ENCODE measurements around the gene LAMA2. TPM values are rescaled to one million over a fixed set of nuclear protein-coding genes. Genes with fewer than 3 reads are reported as not detected.
"Not testable (repeated sequence)": the region's sequence is repeated elsewhere in the genome, so short reads cannot be mapped to it uniquely, and the experiment has no call there.

The LAMA2 gene
- total and polyA plus RNA-seq, 5 donors, result 28.7 to 176 (median 134) TPM

DNA sequence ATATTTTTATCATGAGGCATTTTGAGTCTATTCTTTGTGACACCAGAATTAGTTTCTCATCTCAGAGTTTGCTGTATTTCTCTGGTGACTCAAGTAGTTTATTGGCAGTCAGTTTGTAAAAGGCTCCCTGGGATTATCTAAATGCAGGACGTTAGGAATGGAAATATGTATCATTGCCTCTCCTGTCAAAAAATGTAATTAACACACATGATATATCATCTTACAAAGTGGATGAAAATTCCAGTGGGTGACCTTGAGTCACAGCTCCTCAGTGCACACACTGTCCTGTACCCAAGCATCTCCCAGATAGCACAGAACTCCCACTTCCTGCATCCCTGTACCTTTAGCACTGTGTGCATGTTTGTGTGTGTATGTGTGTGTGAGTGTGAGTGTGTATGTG is 258.6 kb downstream of the LAMA2 start:
- intact Hi-C loops (cut with DNase I), result no loop called here
- WGBS, result 14% methylated on average over 1 of the region's 1 CpG
- peak overlapping the region; percentile 56 for H3K27ac ChIP-seq (ENCODE audit: low read length)
- H3K9me3 ChIP-seq (ENCODE audit: control insufficient read depth, low read length), result no peaks in the 10 kb centered on the region
- H3K4me3 ChIP-seq (ENCODE audit: low read length), result no peak overlapping the region
- H3K27me3 ChIP-seq (ENCODE audit: control insufficient read depth, insufficient read depth), result no peaks in the 10 kb centered on the region
- ATAC-seq (peak; percentile 49 to 56), DNase-seq (no peak)
- peaks cover 8% of the 10 kb centered on the region for H3K4me1 ChIP-seq (ENCODE audit: control insufficient read depth, insufficient read depth, low read length)

DNA sequence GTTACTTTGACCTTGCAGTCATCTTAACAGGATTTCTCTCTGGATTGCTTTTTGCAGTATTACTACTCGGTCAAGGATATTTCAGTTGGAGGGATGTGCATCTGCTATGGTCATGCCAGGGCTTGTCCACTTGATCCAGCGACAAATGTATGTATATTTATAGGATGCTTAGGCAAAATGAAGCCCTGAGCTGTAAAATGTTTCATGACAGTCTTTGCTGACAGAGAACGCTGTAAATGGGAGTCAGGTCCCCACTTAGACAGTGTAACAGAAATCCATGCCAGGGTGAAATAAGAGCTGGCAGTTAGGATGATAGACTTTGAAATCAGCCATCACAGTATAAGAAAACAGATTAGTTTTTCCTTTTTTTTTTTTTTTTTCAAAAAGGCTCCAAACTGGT is 264.0 kb downstream of the LAMA2 start:
- WGBS, result 69% methylated on average over 3 of the region's 3 CpGs
- H3K4me3 ChIP-seq (ENCODE audit: low read length), result no peak overlapping the region

DNA sequence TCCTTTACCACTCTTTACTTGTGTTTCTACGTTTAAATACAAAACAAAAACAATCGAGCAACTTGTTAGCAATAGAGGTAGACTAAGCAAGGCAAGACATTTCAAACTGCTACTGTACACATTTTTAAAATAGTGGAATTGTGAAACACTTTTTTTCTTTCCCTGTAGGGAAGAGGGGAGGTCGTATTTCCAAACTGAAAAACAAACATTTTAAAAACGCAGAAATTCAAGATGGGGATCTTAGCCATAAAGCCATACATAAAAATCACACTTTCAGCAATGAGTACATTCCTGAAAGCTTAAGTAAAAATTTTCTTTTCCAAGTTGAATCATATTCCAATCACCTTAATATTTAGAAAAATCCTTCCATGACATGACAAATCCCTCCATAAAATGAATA is 267.6 kb downstream of the LAMA2 start:
- H3K4me3 ChIP-seq (ENCODE audit: low read length), result no peak overlapping the region
- intact Hi-C loops (cut with DNase I), result no loop called here
- no peaks in the 10 kb centered on the region for H3K27me3 ChIP-seq (ENCODE audit: control insufficient read depth, insufficient read depth)
- H3K27ac ChIP-seq (ENCODE audit: low read length), result no peak overlapping the region
- H3K4me1 ChIP-seq (ENCODE audit: control insufficient read depth, insufficient read depth, low read length), result peaks cover 1% of the 10 kb centered on the region
- no peak for DNase-seq
- no peak for ATAC-seq
- no peaks in the 10 kb centered on the region for H3K9me3 ChIP-seq (ENCODE audit: control insufficient read depth, low read length)
- 80% methylated on average over 4 of the region's 4 CpGs for WGBS

More for the DNA sequence above, 264.0 kb downstream of the LAMA2 start:
- H3K27ac ChIP-seq (ENCODE audit: low read length), result peak overlapping the region; percentile 45
- ATAC-seq (no peak), DNase-seq (no peak)
- peaks cover 4% of the 10 kb centered on the region for H3K4me1 ChIP-seq (ENCODE audit: control insufficient read depth, insufficient read depth, low read length)
- intact Hi-C loops (cut with DNase I), result no loop called here
- no peaks in the 10 kb centered on the region for H3K9me3 ChIP-seq (ENCODE audit: control insufficient read depth, low read length)
- no peaks in the 10 kb centered on the region for H3K27me3 ChIP-seq (ENCODE audit: control insufficient read depth, insufficient read depth)

DNA sequence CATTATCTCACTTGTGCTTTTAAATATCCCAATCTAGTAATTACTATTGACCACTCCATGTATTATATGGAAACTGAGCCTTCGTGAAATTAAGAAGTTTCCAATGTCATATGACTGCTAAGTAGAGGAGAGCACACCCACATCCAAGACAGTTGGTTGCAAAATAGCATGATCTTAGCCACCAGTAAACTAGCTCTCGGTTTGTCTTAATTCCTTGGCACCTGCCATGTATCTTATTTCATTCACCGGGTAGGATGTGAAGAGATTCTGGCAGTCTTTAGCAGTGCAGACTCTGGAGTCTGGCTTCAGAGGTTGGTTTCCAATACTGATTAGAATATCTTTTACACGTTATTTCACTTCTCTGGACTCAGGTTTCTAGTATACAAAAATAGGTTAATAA is 270.3 kb downstream of the LAMA2 start:
- ATAC-seq, result no peak
- Histone ChIP-seq H3K9me3 (ENCODE audit: control insufficient read depth, low read length) (no peaks in the 10 kb centered on the region), H3K4me3 (ENCODE audit: low read length) (no peak overlapping the region), H3K27ac (ENCODE audit: low read length) (no peak overlapping the region), H3K4me1 (ENCODE audit: control insufficient read depth, insufficient read depth, low read length) (no peaks in the 10 kb centered on the region), H3K27me3 (ENCODE audit: control insufficient read depth, insufficient read depth) (no peaks in the 10 kb centered on the region)
- intact Hi-C loops (cut with DNase I), result no loop called here
- DNase-seq, result no peak
- WGBS, result 64% methylated on average over 4 of the region's 4 CpGs

DNA sequence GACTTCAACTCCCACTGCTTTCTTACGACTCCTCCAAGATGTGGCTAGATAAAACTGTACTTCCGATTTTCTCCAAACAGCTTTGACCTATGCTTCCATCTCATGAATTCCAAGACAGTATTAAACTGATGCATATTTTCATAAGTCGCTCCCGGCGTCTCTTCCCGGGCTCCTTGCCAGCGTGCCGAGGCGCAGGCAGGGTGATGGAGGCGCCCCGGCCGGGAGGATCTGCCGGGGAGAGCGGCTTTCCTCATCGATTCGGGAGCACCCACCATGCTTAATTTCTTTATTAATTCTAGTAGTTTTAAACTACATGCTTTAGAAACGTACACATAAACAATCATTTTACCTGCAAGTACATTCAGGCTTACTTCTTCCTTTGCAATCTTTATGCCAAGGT is 276.3 kb downstream of the LAMA2 start:
- H3K4me3 ChIP-seq (ENCODE audit: low read length); H3K9me3 ChIP-seq (ENCODE audit: control insufficient read depth, low read length); H3K27me3 ChIP-seq (ENCODE audit: control insufficient read depth, insufficient read depth); ATAC-seq; intact Hi-C loops (cut with DNase I); H3K27ac ChIP-seq (ENCODE audit: low read length); H3K4me1 ChIP-seq (ENCODE audit: control insufficient read depth, insufficient read depth, low read length): not testable (repeated sequence)
- 91% methylated on average over 17 of the region's 17 CpGs for WGBS
- peak in 1 of 3 donors; percentile 44 for DNase-seq

DNA sequence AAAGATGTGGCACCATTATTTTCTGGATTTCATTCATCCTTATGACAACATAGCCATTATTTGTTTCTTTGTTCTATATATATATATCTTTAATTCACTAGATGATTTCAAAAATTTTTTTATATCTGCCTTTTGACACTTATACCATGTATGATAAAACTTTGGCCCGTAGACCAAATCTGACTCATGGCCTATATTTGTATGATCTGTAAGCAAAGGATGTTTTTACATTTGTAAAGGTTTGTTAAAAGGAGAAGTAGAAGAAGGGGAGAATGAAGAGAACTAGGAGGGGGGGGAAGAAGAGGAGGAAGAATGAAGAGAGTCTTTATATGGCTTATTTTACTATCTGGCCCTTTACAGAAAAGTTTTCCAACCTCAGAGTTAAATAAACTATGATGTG is 279.7 kb downstream of the LAMA2 start:
- DNase-seq (no peak), ATAC-seq (no peak)
- Histone ChIP-seq H3K4me1 (ENCODE audit: control insufficient read depth, insufficient read depth, low read length) (no peaks in the 10 kb centered on the region), H3K27ac (ENCODE audit: low read length) (no peak overlapping the region), H3K9me3 (ENCODE audit: control insufficient read depth, low read length) (no peaks in the 10 kb centered on the region), H3K27me3 (ENCODE audit: control insufficient read depth, insufficient read depth) (no peaks in the 10 kb centered on the region), H3K4me3 (ENCODE audit: low read length) (no peak overlapping the region)
- intact Hi-C loops (cut with DNase I), result no loop called here
- 62% methylated on average over 1 of the region's 1 CpG for WGBS

DNA sequence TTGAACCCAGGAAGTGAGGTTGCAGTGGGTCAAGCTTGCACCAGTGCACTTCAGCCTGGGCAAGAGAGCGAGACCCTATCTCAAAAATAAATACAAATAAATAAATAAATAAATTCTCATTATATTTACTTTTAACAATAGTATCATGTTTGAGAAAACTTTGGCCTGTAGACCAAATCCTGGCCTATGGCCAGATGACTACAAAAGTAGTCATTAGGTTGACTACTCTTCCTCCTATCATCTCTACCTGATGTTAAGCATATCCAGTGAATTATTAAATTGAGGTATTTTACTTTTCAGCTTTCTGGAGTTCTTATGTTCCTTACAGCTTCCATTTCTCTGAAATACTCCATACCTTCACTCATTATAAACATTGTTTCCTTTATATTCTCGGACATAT is 280.6 kb downstream of the LAMA2 start:
- Histone ChIP-seq H3K4me3 (ENCODE audit: low read length) (no peak overlapping the region), H3K27me3 (ENCODE audit: control insufficient read depth, insufficient read depth) (no peaks in the 10 kb centered on the region), H3K9me3 (ENCODE audit: control insufficient read depth, low read length) (no peaks in the 10 kb centered on the region), H3K27ac (ENCODE audit: low read length) (no peak overlapping the region), H3K4me1 (ENCODE audit: control insufficient read depth, insufficient read depth, low read length) (no peaks in the 10 kb centered on the region)
- DNase-seq, result no peak
- ATAC-seq, result no peak
- intact Hi-C loops (cut with DNase I), result no loop called here
- 94% methylated on average over 2 of the region's 2 CpGs for WGBS

DNA sequence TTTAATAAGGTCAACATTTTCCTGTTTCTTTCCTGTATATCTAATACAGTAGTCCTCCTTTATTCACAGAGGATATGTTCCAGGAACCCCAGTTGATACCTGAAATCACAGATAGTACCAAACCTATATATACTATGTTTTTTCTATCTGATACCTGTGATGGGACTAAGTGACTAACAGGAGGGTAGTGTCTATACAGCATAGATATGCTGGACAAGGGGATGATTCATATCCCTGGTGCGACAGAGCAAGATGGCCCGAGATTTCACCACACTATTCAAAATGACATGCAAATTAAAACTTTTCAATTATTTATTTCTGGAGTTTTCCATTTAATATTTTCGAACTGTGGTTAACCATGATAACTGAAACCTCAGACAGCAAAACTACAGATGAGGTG is 281.1 kb downstream of the LAMA2 start:
- DNase-seq (no peak), ATAC-seq (no peak)
- Histone ChIP-seq H3K4me3 (ENCODE audit: low read length) (no peak overlapping the region), H3K27me3 (ENCODE audit: control insufficient read depth, insufficient read depth) (no peaks in the 10 kb centered on the region), H3K4me1 (ENCODE audit: control insufficient read depth, insufficient read depth, low read length) (no peaks in the 10 kb centered on the region), H3K9me3 (ENCODE audit: control insufficient read depth, low read length) (no peaks in the 10 kb centered on the region), H3K27ac (ENCODE audit: low read length) (no peak overlapping the region)
- WGBS, result over 99% methylated on average over 3 of the region's 3 CpGs
- intact Hi-C loops (cut with DNase I), result no loop called here

DNA sequence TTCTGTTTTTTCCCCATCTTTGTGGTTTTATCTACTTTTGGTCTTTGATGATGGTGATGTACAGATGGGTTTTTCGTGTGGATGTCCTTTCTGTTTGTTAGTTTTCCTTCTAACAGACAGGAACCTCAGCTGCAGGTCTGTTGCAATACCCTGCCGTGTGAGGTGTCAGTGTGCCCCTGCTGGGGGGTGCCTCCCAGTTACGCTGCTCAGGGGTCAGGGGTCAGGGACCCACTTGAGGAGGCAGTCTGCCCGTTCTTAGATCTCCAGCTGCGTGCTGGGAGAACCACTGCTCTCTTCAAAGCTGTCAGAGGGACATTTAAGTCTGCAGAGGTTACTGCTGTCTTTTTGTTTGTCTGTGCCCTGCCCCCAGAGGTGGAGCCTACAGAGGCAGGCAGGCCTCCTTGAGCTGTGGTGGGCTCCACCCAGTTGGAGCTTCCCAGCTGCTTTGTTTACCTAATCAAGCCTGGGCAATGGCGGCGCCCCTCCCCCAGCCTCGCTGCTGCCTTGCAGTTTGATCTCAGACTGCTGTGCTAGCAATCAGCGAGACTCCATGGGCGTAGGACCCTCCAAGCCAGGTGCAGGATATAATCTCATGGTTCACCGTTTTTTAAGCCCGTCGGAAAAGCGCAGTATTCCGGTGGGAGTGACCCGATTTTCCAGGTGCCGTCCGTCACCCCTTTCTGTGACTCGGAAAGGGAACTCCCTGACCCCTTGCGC is 289.5 kb downstream of the LAMA2 start:
- DNase-seq, result peak; percentile 20 to 59 (median 52)
- H3K27ac ChIP-seq (ENCODE audit: low read length); ATAC-seq; intact Hi-C loops (cut with DNase I); H3K4me1 ChIP-seq (ENCODE audit: control insufficient read depth, insufficient read depth, low read length); H3K27me3 ChIP-seq (ENCODE audit: control insufficient read depth, insufficient read depth); H3K4me3 ChIP-seq (ENCODE audit: low read length); H3K9me3 ChIP-seq (ENCODE audit: control insufficient read depth, low read length): not testable (repeated sequence)
- 50% methylated on average over 20 of the region's 20 CpGs for WGBS

DNA sequence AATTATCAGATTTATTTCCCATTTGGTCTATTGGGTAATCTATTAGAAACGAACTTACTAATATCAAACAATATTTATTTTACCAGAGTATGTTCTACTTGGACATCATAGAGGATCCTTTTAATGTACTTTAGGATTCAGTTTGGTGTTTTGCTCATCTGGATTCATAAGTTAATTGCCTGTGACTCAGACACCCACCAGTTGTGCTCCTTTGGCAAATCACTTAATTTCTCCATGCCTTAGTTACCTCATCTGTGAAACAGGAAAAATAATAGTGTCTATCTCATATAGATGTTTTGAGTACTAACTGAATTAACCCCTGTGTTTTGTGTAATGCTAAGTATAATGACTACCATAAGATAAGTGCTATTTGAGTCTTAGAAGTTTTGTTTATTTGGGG is 292.1 kb downstream of the LAMA2 start:
- Histone ChIP-seq H3K27ac (ENCODE audit: low read length) (no peak overlapping the region), H3K4me3 (ENCODE audit: low read length) (no peak overlapping the region), H3K4me1 (ENCODE audit: control insufficient read depth, insufficient read depth, low read length) (peaks cover 2% of the 10 kb centered on the region), H3K27me3 (ENCODE audit: control insufficient read depth, insufficient read depth) (no peaks in the 10 kb centered on the region), H3K9me3 (ENCODE audit: control insufficient read depth, low read length) (no peaks in the 10 kb centered on the region)
- ATAC-seq, result no peak
- 70% methylated on average over 1 of the region's 1 CpG for WGBS
- intact Hi-C loops (cut with DNase I), result no loop called here
- no peak for DNase-seq

DNA sequence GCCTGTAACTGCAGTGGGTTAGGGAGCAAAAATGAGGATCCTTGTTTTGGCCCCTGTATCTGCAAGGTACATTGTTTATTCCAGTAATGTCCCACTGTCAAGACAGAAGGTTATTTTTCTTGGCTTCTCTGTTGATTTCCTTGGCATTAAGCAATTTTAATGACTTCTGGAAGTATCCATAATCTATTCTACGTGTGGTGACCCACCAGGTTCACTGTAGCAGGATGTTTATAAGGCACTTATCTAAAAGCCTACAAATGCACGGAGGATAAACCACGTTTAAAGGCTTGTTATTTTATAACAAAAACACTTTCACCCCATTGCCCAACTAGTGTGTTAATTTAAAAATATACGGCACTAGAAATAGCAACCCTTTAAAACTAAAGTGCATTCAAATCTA is 294.9 kb downstream of the LAMA2 start:
- no peaks in the 10 kb centered on the region for H3K9me3 ChIP-seq (ENCODE audit: control insufficient read depth, low read length)
- 44% methylated on average over 4 of the region's 4 CpGs for WGBS
- H3K4me1 ChIP-seq (ENCODE audit: control insufficient read depth, insufficient read depth, low read length), result peaks cover 5% of the 10 kb centered on the region
- intact Hi-C loops (cut with DNase I), result no loop called here
- ATAC-seq, result no peak
- DNase-seq, result no peak
- H3K27ac ChIP-seq (ENCODE audit: low read length), result no peak overlapping the region
- no peaks in the 10 kb centered on the region for H3K27me3 ChIP-seq (ENCODE audit: control insufficient read depth, insufficient read depth)
- H3K4me3 ChIP-seq (ENCODE audit: low read length), result no peak overlapping the region

DNA sequence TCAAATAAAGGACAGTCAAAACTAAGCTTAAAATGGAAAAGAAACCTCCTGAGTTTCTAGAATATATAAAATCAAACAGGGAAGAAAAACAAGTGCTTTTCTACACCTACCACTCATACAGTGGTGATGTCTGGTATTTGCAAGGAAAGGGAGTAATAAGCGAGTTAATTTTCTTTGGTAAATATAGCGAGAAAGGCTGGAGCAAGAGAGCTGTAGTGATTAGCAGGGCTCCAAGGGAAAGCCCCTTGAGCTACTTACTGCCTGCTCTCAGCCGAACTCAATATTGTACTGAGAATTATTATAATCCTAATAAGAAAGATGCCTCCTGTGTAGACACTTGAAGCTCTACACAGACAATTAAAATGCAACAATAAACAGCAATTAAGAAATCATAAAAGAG is 296.3 kb downstream of the LAMA2 start:
- intact Hi-C loops (cut with DNase I), result no loop called here
- Histone ChIP-seq H3K27me3 (ENCODE audit: control insufficient read depth, insufficient read depth) (no peaks in the 10 kb centered on the region), H3K9me3 (ENCODE audit: control insufficient read depth, low read length) (no peaks in the 10 kb centered on the region), H3K4me1 (ENCODE audit: control insufficient read depth, insufficient read depth, low read length) (peaks cover 5% of the 10 kb centered on the region), H3K27ac (ENCODE audit: low read length) (no peak overlapping the region), H3K4me3 (ENCODE audit: low read length) (no peak overlapping the region)
- WGBS, result 53% methylated on average over 3 of the region's 3 CpGs
- peak in 1 of 2 donors; percentile 29 for ATAC-seq
- DNase-seq, result no peak

Data from right cardiac atrium (tissue), 5 donors.